ENCODE data around the gene ATP10A. TPM values are rescaled to one million over a fixed set of nuclear protein-coding genes. Genes with fewer than 3 reads are reported as not detected.

Gene ATP10A
- total and polyA plus RNA-seq, 9 of the 15 experiments (the other 6 are each of a cell fraction or from before 2014, with no cell fraction given): 0.09 TPM; not detected in 8

DNA sequence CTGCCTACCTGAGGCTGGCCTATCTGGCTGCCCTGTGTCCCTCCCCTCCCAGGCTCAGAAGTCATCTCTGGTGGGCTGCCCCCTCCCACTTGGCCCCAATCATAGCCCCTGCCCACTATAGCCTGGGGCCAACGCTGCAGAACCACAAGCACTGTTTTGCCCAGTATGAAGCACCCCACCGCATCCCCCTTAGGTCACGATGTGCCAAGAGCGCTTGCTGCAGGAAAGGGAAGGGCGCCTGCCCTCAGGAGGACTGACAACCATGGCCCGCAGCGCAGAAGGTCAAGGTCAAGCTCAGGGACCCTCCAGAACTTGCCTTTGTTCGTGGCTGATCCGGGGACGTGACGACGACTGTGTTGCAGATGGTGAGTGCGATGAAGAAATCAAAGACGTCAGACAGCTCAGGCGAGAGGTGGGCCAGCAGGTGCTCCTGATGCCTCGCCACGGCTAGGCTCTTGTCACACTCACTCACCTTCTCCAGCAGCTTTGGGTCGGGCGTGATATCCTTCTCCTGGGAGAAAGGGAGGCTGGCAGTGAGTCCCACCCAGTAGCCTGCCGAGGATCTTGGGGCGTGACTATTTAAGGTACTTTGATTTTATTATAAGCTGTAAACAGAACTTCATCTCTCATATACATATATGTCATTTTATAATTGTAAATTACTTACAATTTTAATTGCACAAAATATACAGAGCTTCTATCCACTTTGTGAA lies 146.6 kb downstream of the ATP10A start (continued):
- TF ChIP-seq, protein P1, sequence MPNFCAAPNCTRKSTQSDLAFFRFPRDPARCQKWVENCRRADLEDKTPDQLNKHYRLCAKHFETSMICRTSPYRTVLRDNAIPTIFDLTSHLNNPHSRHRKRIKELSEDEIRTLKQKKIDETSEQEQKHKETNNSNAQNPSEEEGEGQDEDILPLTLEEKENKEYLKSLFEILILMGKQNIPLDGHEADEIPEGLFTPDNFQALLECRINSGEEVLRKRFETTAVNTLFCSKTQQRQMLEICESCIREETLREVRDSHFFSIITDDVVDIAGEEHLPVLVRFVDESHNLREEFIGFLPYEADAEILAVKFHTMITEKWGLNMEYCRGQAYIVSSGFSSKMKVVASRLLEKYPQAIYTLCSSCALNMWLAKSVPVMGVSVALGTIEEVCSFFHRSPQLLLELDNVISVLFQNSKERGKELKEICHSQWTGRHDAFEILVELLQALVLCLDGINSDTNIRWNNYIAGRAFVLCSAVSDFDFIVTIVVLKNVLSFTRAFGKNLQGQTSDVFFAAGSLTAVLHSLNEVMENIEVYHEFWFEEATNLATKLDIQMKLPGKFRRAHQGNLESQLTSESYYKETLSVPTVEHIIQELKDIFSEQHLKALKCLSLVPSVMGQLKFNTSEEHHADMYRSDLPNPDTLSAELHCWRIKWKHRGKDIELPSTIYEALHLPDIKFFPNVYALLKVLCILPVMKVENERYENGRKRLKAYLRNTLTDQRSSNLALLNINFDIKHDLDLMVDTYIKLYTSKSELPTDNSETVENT (CRISPR knock-in tag; IDR thresholded peaks at IDR 0.05): no peak

DNA sequence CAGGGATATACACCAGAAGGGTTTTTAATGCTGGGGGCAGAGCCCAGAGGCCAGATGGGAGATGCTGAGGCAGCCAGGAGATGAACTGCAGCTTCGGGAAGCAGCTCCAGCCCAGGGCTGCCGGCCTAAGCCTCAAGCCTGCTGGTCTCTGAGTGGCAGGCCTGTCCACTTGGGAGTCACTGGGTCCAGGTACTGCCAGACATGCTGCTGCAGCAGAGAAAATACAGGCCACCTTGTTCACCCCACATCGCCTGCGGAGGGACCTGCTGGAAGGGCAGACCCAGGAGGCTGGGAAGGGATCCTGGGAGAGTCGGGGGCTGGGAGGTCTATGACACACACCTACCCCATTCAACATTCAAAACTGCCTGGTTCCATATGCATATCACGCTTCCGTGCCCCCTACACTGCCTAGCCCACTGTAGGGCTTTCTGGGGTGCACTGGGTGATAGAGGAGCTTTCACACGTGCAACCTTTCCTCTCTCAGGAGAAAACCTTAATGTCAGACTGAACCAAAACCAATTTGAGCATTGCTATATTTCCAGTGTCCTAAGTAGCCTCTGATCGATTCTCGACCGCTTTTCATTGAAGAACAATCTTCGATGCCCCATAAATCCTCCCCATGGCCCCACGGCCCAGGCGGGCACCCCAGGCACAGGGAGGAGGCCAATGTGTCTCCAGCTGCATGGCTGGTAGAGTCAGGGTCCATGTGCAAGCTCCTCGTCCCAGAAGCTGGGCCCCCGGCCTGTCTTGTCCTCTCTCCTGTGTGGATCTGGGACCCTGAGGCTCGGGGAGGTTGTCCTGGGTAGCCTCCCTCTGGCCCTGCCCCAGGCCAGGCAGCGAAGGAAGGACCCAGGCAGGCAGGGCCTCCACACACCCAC lies 147.4 kb downstream of the ATP10A start:
- WGBS (ENCODE audit: insufficient coverage, low coverage, missing lambda C conversion rate): 1% methylated on average over 15 of the region's 18 CpGs
- Histone ChIP-seq H3K9me1 (ENCODE audit: control insufficient read depth, insufficient read depth, low read length) (no peaks in the 10 kb centered on the region), H3K9me3 (replicated peaks; ENCODE audit: control insufficient read depth, insufficient read depth, low read depth, low read length) (no peaks in the 10 kb centered on the region), H3K79me2 (ENCODE audit: control insufficient read depth, insufficient read depth, low read length) (no peaks in the 10 kb centered on the region), H3K4me3 (no peak overlapping the region), H3K4me1 (replicated peaks in 1 of 2; ENCODE audit: control insufficient read depth in 2 of 2, insufficient read depth in 2 of 2, low read length in 2 of 2) (peaks cover 0 to 4% of the 10 kb centered on the region in 2 experiments; a peak in 1 of 5 replicates), H2AFZ (ENCODE audit: low read depth, low read length) (no peak overlapping the region), H3K36me3 (ENCODE audit: control insufficient read depth, insufficient read depth, low read length) (no peaks in the 10 kb centered on the region), H4K20me1 (replicated peaks; ENCODE audit: control insufficient read depth, insufficient read depth, low read length) (no peaks in the 10 kb centered on the region), H3K27me3 (ENCODE audit: control insufficient read depth in 2 of 2, insufficient read depth in 2 of 2, low read length in 2 of 2) (peaks cover 0 to 29% of the 10 kb centered on the region in 2 experiments; a peak in 2 of 5 replicates), H3K27ac (ENCODE audit: extremely low read depth, low read depth, low read length) (no peak overlapping the region), H3K9ac (ENCODE audit: insufficient read depth in 1 of 2, low read depth in 2 of 2, low read length in 2 of 2) (no peak overlapping the region; a peak in 1 of 4 replicates), H3K4me2 (ENCODE audit: insufficient read depth, low read length) (no peak overlapping the region)
- ChIA-PET POLR2A (no interaction called here), CTCF (ENCODE audit: low intra/inter-chr PET ratio) (no interaction called here)
- BruUV-seq (replicated peaks): no TSS peak
- no peak for FAIRE-seq
- intact Hi-C loops (cut with micrococcal nuclease) (no loop called here), in situ Hi-C loops (cut with MboI) (no loop called here)
- no peak for DNase-seq (ENCODE audit: extremely low read depth in 1 of 4, low spot score in 3 of 4)
- ATAC-seq: no peak
- no peak for TF ChIP-seq PHTF2 (CRISPR knock-in tag; IDR thresholded peaks at IDR 0.05)
- TF ChIP-seq, protein P2, sequence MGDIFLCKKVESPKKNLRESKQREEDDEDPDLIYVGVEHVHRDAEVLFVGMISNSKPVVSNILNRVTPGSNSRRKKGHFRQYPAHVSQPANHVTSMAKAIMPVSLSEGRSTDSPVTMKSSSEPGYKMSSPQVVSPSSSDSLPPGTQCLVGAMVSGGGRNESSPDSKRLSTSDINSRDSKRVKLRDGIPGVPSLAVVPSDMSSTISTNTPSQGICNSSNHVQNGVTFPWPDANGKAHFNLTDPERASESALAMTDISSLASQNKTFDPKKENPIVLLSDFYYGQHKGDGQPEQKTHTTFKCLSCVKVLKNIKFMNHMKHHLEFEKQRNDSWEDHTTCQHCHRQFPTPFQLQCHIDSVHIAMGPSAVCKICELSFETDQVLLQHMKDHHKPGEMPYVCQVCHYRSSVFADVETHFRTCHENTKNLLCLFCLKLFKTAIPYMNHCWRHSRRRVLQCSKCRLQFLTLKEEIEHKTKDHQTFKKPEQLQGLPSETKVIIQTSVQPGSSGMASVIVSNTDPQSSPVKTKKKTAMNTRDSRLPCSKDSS (IDR thresholded peaks at IDR 0.05; ENCODE audit: low read depth, partially characterized antibody): no peak
- no peak for TF ChIP-seq FOXA3 (CRISPR knock-in tag; conservative IDR thresholded peaks at IDR 0.05 in 1 of 2, IDR thresholded peaks at IDR 0.05 in 1 of 2)
- no peak for TF ChIP-seq SRF (CRISPR knock-in tag; IDR thresholded peaks at IDR 0.05)
- TF ChIP-seq TFAM (CRISPR knock-in tag; conservative IDR thresholded peaks at IDR 0.05): no peak
- TF ChIP-seq, protein P3, sequence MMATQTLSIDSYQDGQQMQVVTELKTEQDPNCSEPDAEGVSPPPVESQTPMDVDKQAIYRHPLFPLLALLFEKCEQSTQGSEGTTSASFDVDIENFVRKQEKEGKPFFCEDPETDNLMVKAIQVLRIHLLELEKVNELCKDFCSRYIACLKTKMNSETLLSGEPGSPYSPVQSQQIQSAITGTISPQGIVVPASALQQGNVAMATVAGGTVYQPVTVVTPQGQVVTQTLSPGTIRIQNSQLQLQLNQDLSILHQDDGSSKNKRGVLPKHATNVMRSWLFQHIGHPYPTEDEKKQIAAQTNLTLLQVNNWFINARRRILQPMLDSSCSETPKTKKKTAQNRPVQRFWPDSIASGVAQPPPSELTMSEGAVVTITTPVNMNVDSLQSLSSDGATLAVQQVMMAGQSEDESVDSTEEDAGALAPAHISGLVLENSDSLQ (IDR thresholded peaks at IDR 0.05): no peak
- no peak for TF ChIP-seq STAT5A (IDR thresholded peaks at IDR 0.05; ENCODE audit: borderline replicate concordance, low read length)
- TF ChIP-seq, protein P4, sequence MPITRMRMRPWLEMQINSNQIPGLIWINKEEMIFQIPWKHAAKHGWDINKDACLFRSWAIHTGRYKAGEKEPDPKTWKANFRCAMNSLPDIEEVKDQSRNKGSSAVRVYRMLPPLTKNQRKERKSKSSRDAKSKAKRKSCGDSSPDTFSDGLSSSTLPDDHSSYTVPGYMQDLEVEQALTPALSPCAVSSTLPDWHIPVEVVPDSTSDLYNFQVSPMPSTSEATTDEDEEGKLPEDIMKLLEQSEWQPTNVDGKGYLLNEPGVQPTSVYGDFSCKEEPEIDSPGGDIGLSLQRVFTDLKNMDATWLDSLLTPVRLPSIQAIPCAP (CRISPR knock-in tag; IDR thresholded peaks at IDR 0.05; ENCODE audit: borderline replicate concordance): no peak
- TF ChIP-seq PHF20 (IDR thresholded peaks at IDR 0.05; ENCODE audit: partially characterized antibody): no peak
